ENCODE results near the gene PLD4.

DNA sequence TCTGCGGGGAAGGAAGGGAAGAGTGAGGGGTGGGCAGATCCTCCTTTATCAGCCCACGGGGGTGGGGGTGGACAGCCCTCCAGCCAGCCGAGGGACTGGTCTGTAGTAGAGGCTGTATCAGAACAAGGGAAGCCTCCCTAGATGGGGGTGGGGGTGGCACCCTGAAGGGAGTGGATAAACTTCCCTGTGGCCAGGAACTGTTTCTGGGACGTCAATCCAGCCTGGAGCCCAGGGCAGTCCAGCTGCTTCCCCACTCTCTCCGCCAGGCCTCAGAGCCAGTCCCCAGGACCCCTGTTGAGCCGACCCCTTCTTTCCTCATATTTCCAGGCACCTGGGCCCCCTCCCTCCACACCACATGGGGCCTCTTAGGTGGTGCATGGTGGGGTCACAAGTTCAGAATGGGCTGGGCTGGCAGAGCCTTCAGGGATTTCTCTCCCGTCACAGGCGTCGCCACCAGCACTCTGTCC lies 6.7 kb downstream of the PLD4 start:
- TF ChIP-seq, protein P1, sequence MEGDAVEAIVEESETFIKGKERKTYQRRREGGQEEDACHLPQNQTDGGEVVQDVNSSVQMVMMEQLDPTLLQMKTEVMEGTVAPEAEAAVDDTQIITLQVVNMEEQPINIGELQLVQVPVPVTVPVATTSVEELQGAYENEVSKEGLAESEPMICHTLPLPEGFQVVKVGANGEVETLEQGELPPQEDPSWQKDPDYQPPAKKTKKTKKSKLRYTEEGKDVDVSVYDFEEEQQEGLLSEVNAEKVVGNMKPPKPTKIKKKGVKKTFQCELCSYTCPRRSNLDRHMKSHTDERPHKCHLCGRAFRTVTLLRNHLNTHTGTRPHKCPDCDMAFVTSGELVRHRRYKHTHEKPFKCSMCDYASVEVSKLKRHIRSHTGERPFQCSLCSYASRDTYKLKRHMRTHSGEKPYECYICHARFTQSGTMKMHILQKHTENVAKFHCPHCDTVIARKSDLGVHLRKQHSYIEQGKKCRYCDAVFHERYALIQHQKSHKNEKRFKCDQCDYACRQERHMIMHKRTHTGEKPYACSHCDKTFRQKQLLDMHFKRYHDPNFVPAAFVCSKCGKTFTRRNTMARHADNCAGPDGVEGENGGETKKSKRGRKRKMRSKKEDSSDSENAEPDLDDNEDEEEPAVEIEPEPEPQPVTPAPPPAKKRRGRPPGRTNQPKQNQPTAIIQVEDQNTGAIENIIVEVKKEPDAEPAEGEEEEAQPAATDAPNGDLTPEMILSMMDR (IDR thresholded peaks at IDR 0.05; ENCODE audit: insufficient read depth, low read length) = no peak
- TF ChIP-seq, protein P2, sequence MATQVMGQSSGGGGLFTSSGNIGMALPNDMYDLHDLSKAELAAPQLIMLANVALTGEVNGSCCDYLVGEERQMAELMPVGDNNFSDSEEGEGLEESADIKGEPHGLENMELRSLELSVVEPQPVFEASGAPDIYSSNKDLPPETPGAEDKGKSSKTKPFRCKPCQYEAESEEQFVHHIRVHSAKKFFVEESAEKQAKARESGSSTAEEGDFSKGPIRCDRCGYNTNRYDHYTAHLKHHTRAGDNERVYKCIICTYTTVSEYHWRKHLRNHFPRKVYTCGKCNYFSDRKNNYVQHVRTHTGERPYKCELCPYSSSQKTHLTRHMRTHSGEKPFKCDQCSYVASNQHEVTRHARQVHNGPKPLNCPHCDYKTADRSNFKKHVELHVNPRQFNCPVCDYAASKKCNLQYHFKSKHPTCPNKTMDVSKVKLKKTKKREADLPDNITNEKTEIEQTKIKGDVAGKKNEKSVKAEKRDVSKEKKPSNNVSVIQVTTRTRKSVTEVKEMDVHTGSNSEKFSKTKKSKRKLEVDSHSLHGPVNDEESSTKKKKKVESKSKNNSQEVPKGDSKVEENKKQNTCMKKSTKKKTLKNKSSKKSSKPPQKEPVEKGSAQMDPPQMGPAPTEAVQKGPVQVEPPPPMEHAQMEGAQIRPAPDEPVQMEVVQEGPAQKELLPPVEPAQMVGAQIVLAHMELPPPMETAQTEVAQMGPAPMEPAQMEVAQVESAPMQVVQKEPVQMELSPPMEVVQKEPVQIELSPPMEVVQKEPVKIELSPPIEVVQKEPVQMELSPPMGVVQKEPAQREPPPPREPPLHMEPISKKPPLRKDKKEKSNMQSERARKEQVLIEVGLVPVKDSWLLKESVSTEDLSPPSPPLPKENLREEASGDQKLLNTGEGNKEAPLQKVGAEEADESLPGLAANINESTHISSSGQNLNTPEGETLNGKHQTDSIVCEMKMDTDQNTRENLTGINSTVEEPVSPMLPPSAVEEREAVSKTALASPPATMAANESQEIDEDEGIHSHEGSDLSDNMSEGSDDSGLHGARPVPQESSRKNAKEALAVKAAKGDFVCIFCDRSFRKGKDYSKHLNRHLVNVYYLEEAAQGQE (IDR thresholded peaks at IDR 0.05; ENCODE audit: insufficient replicate concordance, low read depth) = no peak
- no peak for TF ChIP-seq POLR2AphosphoS5 (IDR thresholded peaks at IDR 0.05; ENCODE audit: low read depth)
